B cell (primary cell): Measurements from ENCODE around the gene SEMA4A.

Experiments used
- EZH2 ChIP-seq: IDR thresholded peaks from 2 replicates; pipeline ENCODE4 v1.6.1; 2012; ENCODE audit warnings: borderline replicate concordance, low read depth, mild to moderate bottlenecking, moderate library complexity, low read length; ENCODE audit not compliant: insufficient read depth, poor library complexity, severe bottlenecking
- TF ChIP-seq, protein P1 (sequence below): fragments of 200-600 bp; IDR thresholded peaks from one replicate; pipeline ENCODE4 v1.8.0; 2022; ENCODE audit warnings: antibody characterized with exemption, mild to moderate bottlenecking

DNA sequence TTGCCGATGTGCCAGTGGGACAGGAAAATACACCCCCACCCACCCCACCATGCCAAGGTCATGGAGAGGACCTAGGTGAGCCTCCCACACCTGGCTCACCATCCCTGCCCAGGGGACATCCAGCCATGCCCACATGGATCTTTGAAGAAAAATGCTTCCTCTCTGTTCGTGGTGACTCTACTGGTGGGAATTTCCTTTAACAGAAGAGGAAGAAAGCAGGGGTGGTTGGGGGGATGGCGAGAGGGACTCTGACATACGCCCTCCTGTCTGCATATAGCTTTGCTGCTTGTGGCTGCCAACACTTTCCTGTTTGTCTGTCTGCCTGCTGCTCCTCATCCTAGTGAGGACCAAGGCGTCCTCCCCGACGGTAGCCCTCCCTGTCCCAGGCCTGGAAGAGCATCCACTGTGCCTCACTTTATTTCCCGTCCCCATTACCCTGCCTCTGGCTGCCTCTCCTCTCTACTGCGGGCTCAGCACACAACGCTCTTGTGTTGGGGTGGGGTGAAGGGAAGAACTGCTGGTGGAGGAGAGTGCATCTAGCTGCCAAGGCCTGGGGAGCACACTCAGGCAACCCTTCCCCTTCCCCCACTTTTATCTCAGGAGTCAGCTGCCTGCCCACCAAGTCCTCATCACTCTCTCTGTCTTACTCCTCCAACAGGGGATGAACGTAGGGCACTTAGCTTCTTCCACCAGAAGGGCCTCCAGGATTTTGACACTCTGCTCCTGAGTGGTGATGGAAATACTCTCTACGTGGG, 2.5 kb downstream of the SEMA4A start:
- TF ChIP-seq, protein P1, sequence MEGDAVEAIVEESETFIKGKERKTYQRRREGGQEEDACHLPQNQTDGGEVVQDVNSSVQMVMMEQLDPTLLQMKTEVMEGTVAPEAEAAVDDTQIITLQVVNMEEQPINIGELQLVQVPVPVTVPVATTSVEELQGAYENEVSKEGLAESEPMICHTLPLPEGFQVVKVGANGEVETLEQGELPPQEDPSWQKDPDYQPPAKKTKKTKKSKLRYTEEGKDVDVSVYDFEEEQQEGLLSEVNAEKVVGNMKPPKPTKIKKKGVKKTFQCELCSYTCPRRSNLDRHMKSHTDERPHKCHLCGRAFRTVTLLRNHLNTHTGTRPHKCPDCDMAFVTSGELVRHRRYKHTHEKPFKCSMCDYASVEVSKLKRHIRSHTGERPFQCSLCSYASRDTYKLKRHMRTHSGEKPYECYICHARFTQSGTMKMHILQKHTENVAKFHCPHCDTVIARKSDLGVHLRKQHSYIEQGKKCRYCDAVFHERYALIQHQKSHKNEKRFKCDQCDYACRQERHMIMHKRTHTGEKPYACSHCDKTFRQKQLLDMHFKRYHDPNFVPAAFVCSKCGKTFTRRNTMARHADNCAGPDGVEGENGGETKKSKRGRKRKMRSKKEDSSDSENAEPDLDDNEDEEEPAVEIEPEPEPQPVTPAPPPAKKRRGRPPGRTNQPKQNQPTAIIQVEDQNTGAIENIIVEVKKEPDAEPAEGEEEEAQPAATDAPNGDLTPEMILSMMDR: no peak
- TF ChIP-seq EZH2: no peak
